PC-9 (cell line): ENCODE results near the gene GTF2F2. TPM values are rescaled to one million over a fixed set of nuclear protein-coding genes. Genes with fewer than 3 reads are reported as not detected.

Experiments
- BruUV-seq: library from RNA; stranded (reverse); fragments of 400-500 nt; replicated peaks from 2 replicates; lab custom pipeline; 2021; lab: Mats Ljungman, UMichigan
- CTCF ChIA-PET: fragments of 300-600 bp; sonication (Branson Sonifier 250); formaldehyde crosslinking; loops from one replicate; lab custom pipeline; 2022; ENCODE audit warnings: antibody characterized with exemption; lab: Charles Lee
- POLR2A ChIA-PET: fragments of 300-600 bp; sonication (Branson Sonifier 250); formaldehyde crosslinking; loops from one replicate; lab custom pipeline; 2022; ENCODE audit warnings: antibody characterized with exemption; ENCODE audit not compliant: unreplicated experiment; lab: Charles Lee
- DNase-seq, 2 experiments: peaks; one replicate each; pipeline versions ENCODE4 v3.0.0 to v3.0.0-alpha.2; 2015 to 2022; ENCODE audit warnings: mixed read lengths in 1 of 2
- H2AFZ ChIP-seq: fragments of 200-600 bp; sonication (generic); 2 replicates; pipeline ENCODE4 v1.8.1; 2017; ENCODE audit warnings: antibody characterized with exemption
- H3F3A ChIP-seq: fragments of 200-600 bp; sonication (generic); 2 replicates; pipeline ENCODE4 v1.8.1; 2017; ENCODE audit warnings: antibody characterized with exemption, mild to moderate bottlenecking, low read depth; ENCODE audit not compliant: insufficient read depth
- H3K27ac ChIP-seq: fragments of 200-600 bp; sonication (generic); 2 replicates; pipeline ENCODE4 v1.6.1; 2016; ENCODE audit warnings: mixed run types
- H3K27me3 ChIP-seq: fragments of 200-600 bp; sonication (generic); 2 replicates; pipeline ENCODE4 v1.6.1; 2016; ENCODE audit warnings: low read depth, mixed run types; ENCODE audit not compliant: insufficient read depth
- H3K36me3 ChIP-seq: fragments of 200-600 bp; sonication (generic); 2 replicates; pipeline ENCODE4 v1.6.1; 2016; ENCODE audit warnings: low read depth, mixed run types
- H3K4me1 ChIP-seq: fragments of 200-600 bp; sonication (generic); replicated peaks from 2 replicates; pipeline ENCODE4 v1.6.1; 2016; ENCODE audit warnings: mixed run types; ENCODE audit not compliant: insufficient read depth
- H3K4me2 ChIP-seq: fragments of 200-600 bp; sonication (generic); 2 replicates; pipeline ENCODE4 v1.6.1; 2017; ENCODE audit warnings: mixed run types
- H3K4me3 ChIP-seq: fragments of 200-600 bp; sonication (generic); 2 replicates; pipeline ENCODE4 v1.6.1; 2016; ENCODE audit warnings: mixed run types
- H3K79me2 ChIP-seq: fragments of 200-600 bp; sonication (generic); 2 replicates; pipeline ENCODE4 v1.6.1; 2017; ENCODE audit warnings: low read depth, mixed run types
- H3K9me2 ChIP-seq: fragments of 200-600 bp; sonication (generic); 2 replicates; pipeline ENCODE4 v1.8.1; 2017; ENCODE audit warnings: mild to moderate bottlenecking; ENCODE audit not compliant: insufficient read depth
- H3K9me3 ChIP-seq: fragments of 200-600 bp; sonication (generic); 2 replicates; pipeline ENCODE4 v1.8.1; 2016; ENCODE audit warnings: low read depth; ENCODE audit not compliant: insufficient read depth
- H4K20me1 ChIP-seq: fragments of 200-600 bp; sonication (generic); 2 replicates; pipeline ENCODE4 v1.8.1; 2017; ENCODE audit not compliant: insufficient read depth
- CTCF ChIP-seq: fragments of 200-600 bp; sonication (generic); conservative IDR thresholded peaks from 2 replicates; pipeline ENCODE4 v1.6.1; 2017; ENCODE audit warnings: mixed run types, antibody characterized with exemption, mild to moderate bottlenecking, moderate library complexity
- EZH2 ChIP-seq: fragments of 200-600 bp; sonication (generic); IDR thresholded peaks from 2 replicates; pipeline ENCODE4 v1.8.0; 2017; ENCODE audit warnings: antibody characterized with exemption, low read depth
- intact Hi-C: fragments of 100-400 bp; cut with micrococcal nuclease; formaldehyde crosslinking; loops from one replicate; pipeline ENCODE4 v1.10.0; 2022; ENCODE audit not compliant: unreplicated experiment
- total RNA-seq: library from RNA; stranded (reverse); gene quantifications from 2 replicates; pipeline ENCODE4 v1.2.3, GENCODE V29; 2021

Gene GTF2F2
- total RNA-seq, 1 experiment from 2014 or later = 28.8 TPM

DNA sequence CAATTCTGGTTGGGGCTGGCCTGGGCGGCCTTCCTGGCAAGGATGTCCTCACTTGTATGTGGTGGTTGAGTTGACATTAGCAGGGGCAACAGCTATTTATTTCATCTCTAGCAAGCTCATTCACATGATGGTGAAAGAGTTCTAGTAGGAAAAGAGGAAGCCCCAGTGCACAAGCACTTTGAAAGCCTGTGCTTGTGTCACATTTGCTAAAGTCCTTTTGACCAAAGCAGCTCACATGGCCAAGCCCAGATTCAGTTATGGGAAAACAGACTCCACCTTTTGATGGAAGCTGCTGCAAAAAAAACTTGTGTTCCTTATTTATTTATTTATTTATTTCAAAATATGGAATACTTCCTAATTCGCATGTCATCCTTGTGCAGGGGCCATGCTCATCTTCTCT is 17.2 kb downstream of the GTF2F2 start:
- DNase-seq = no peak
- H3K79me2 ChIP-seq = peaks cover 66% of the 10 kb centered on the region
- peaks cover 24% of the 10 kb centered on the region for H3K4me1 ChIP-seq
- CTCF ChIA-PET = no interaction called here
- H3K27me3 ChIP-seq = no peaks in the 10 kb centered on the region
- no peaks in the 10 kb centered on the region for H4K20me1 ChIP-seq
- no peak overlapping the region for H3K4me3 ChIP-seq
- POLR2A ChIA-PET = interaction anchor here (0.6 kb wide), 1 partner anchor 12 kb away, joined by 4 read pairs; no protein-coding TSS in a partner anchor
- no peak overlapping the region for H3K27ac ChIP-seq
- no peak overlapping the region for H2AFZ ChIP-seq
- H3K9me3 ChIP-seq = no peaks in the 10 kb centered on the region
- TF ChIP-seq EZH2 (no peak), CTCF (no peak)
- H3F3A ChIP-seq = peaks cover 19% of the 10 kb centered on the region
- no peaks in the 10 kb centered on the region for H3K9me2 ChIP-seq
- intact Hi-C loops = no loop called here
- no peak overlapping the region for H3K4me2 ChIP-seq
- peaks cover 8% of the 10 kb centered on the region; the same call in 1 of the 2 replicates for H3K36me3 ChIP-seq
- no TSS peak for BruUV-seq

GRCh38 chr13:45138282-45138681 is 18.0 kb downstream of the GTF2F2 start:
- Histone ChIP-seq H3K4me3 (no peak overlapping the region), H2AFZ (no peak overlapping the region), H4K20me1 (no peaks in the 10 kb centered on the region), H3K79me2 (peaks cover 58% of the 10 kb centered on the region), H3K27me3 (no peaks in the 10 kb centered on the region), H3K36me3 (peaks cover 7% of the 10 kb centered on the region; the same call in 1 of the 2 replicates), H3F3A (peaks cover 26% of the 10 kb centered on the region), H3K4me1 (peaks cover 31% of the 10 kb centered on the region), H3K9me3 (no peaks in the 10 kb centered on the region), H3K27ac (no peak overlapping the region), H3K9me2 (no peaks in the 10 kb centered on the region), H3K4me2 (no peak overlapping the region)
- CTCF ChIA-PET = no interaction called here
- intact Hi-C loops = no loop called here
- BruUV-seq = no TSS peak
- TF ChIP-seq CTCF = no peak
- TF ChIP-seq EZH2 = no peak
- POLR2A ChIA-PET = no interaction called here
- no peak for DNase-seq

- no peak for DNase-seq
- H3K9me2 ChIP-seq = no peaks in the 10 kb centered on the region
- H3K9me3 ChIP-seq = no peaks in the 10 kb centered on the region
- peaks cover 58% of the 10 kb centered on the region for H3K79me2 ChIP-seq
- no peak overlapping the region for H2AFZ ChIP-seq
- H3K4me3 ChIP-seq = no peak overlapping the region
- H4K20me1 ChIP-seq = no peaks in the 10 kb centered on the region
- no peak overlapping the region for H3K4me2 ChIP-seq
- H3K27ac ChIP-seq = peak overlapping the region; percentile 85
- CTCF ChIA-PET = no interaction called here
- H3F3A ChIP-seq = peaks cover 44% of the 10 kb centered on the region
- intact Hi-C loops = no loop called here
- peaks cover 47% of the 10 kb centered on the region for H3K4me1 ChIP-seq
- peaks cover 7% of the 10 kb centered on the region; the same call in 1 of the 2 replicates for H3K36me3 ChIP-seq
- no peak for TF ChIP-seq EZH2
- TF ChIP-seq CTCF = no peak
- POLR2A ChIA-PET = no interaction called here
- H3K27me3 ChIP-seq = no peaks in the 10 kb centered on the region
- no TSS peak for BruUV-seq
Observed at GRCh38 chr13:45141369-45141768, 21.1 kb downstream of the GTF2F2 start.
